ENCODE data around the gene CYTH1. TPM values are rescaled to one million over a fixed set of nuclear protein-coding genes. Genes with fewer than 3 reads are reported as not detected.

Gene CYTH1
- total RNA-seq, 4 donors from 2014 or later = 103 to 156 (median 142) TPM

- Histone ChIP-seq H3K4me3 (peak overlapping the region; percentile 9 to 62 (median 54)), H3K27ac (peak overlapping the region; percentile 90 to 95 (median 92)), H3K36me3 (no peaks in the 10 kb centered on the region), H3K27me3 (no peaks in the 10 kb centered on the region), H3K9me3 (no peaks in the 10 kb centered on the region), H3K4me1 (peaks cover 28 to 57% (median 33%) of the 10 kb centered on the region in 4 donors)
- DNase-seq = no peak
- in situ Hi-C loops (cut with MboI; ENCODE audit: low pct_ligation_motif_present in 1 of 4, low pct_unique_long_range_greater_than_20kb in 1 of 4, low sequenced_read_pairs in 3 of 4) (no loop called here), intact Hi-C loops (cut with DNase I; ENCODE audit: low total_unique reads) (no loop called here)
- 29 to 34% methylated on average over 4 to 16 of the region's 16 CpGs for WGBS, 2 donors (ENCODE audit: low coverage in 1 of 2)
- TF ChIP-seq EP300 (IDR thresholded peaks at IDR 0.05; ENCODE audit: low read depth) = no peak
- TF ChIP-seq POLR2A (IDR thresholded peaks at IDR 0.05) = no peak
- no peak for TF ChIP-seq POLR2AphosphoS5 (IDR thresholded peaks at IDR 0.05)
- TF ChIP-seq, protein P1, sequence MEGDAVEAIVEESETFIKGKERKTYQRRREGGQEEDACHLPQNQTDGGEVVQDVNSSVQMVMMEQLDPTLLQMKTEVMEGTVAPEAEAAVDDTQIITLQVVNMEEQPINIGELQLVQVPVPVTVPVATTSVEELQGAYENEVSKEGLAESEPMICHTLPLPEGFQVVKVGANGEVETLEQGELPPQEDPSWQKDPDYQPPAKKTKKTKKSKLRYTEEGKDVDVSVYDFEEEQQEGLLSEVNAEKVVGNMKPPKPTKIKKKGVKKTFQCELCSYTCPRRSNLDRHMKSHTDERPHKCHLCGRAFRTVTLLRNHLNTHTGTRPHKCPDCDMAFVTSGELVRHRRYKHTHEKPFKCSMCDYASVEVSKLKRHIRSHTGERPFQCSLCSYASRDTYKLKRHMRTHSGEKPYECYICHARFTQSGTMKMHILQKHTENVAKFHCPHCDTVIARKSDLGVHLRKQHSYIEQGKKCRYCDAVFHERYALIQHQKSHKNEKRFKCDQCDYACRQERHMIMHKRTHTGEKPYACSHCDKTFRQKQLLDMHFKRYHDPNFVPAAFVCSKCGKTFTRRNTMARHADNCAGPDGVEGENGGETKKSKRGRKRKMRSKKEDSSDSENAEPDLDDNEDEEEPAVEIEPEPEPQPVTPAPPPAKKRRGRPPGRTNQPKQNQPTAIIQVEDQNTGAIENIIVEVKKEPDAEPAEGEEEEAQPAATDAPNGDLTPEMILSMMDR (IDR thresholded peaks at IDR 0.05) = no peak
Observed at GRCh38 chr17:78734793-78735641, 47.1 kb downstream of the CYTH1 start.

- peaks cover 28 to 56% (median 34%) of the 10 kb centered on the region in 4 donors for H3K4me1 ChIP-seq
- WGBS, 2 donors (ENCODE audit: low coverage in 1 of 2) = 78 to 83% methylated on average over 1 of the region's 1 CpG
- H3K9me3 ChIP-seq = no peaks in the 10 kb centered on the region
- TF ChIP-seq POLR2A (IDR thresholded peaks at IDR 0.05) = no peak
- TF ChIP-seq EP300 (IDR thresholded peaks at IDR 0.05; ENCODE audit: low read depth) = no peak
- TF ChIP-seq, protein P1 (IDR thresholded peaks at IDR 0.05) = no peak
- no peak for TF ChIP-seq POLR2AphosphoS5 (IDR thresholded peaks at IDR 0.05)
- in situ Hi-C loops (cut with MboI; ENCODE audit: low pct_ligation_motif_present in 1 of 4, low pct_unique_long_range_greater_than_20kb in 1 of 4, low sequenced_read_pairs in 3 of 4) = no loop called here
- intact Hi-C loops (cut with DNase I; ENCODE audit: low total_unique reads) = no loop called here
- no peaks in the 10 kb centered on the region for H3K27me3 ChIP-seq
- H3K36me3 ChIP-seq = no peaks in the 10 kb centered on the region
- DNase-seq = no peak
- H3K27ac ChIP-seq = no peak overlapping the region
- H3K4me3 ChIP-seq = no peak overlapping the region
Observed at GRCh38 chr17:78732354-78732753, 49.7 kb downstream of the CYTH1 start.

DNA sequence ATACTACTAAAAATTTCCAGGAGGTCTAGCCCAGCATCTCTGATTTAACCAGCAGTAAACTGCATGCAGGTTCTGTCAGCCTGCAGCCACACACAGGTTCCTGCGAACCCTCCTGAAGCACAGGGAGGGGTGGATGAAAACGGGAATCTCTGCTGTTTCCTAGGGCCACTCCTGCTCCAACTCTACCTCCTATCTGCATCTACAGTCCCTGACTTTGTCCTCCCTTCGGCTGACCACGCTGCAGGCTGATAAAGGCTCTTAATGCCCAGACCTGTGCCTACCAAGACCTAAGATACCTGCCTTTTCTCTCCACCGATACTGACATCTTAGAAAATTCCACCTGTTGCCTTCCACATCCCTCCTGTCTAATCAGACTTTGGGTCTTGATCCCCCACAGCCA lies 50.2 kb downstream of the CYTH1 start:
- no peaks in the 10 kb centered on the region for H3K27me3 ChIP-seq
- peaks cover 24 to 52% (median 30%) of the 10 kb centered on the region in 4 donors for H3K4me1 ChIP-seq
- intact Hi-C loops (cut with DNase I; ENCODE audit: low total_unique reads) = no loop called here
- H3K9me3 ChIP-seq = no peaks in the 10 kb centered on the region
- in situ Hi-C loops (cut with MboI; ENCODE audit: low pct_ligation_motif_present in 1 of 4, low pct_unique_long_range_greater_than_20kb in 1 of 4, low sequenced_read_pairs in 3 of 4) = no loop called here
- H3K4me3 ChIP-seq = no peak overlapping the region
- WGBS, 2 donors (ENCODE audit: low coverage in 1 of 2) = 70 to 77% methylated on average over 2 to 5 of the region's 5 CpGs
- H3K36me3 ChIP-seq = no peaks in the 10 kb centered on the region
- H3K27ac ChIP-seq = no peak overlapping the region
- DNase-seq = no peak
- TF ChIP-seq, protein P1 (IDR thresholded peaks at IDR 0.05) = no peak
- TF ChIP-seq POLR2A (IDR thresholded peaks at IDR 0.05) (no peak), EP300 (IDR thresholded peaks at IDR 0.05; ENCODE audit: low read depth) (no peak), POLR2AphosphoS5 (IDR thresholded peaks at IDR 0.05) (no peak)

- Histone ChIP-seq H3K27me3 (no peaks in the 10 kb centered on the region), H3K4me3 (no peak overlapping the region), H3K27ac (no peak overlapping the region), H3K4me1 (peaks cover 20 to 55% (median 26%) of the 10 kb centered on the region in 4 donors), H3K9me3 (no peaks in the 10 kb centered on the region), H3K36me3 (no peaks in the 10 kb centered on the region)
- WGBS, 2 donors (ENCODE audit: low coverage in 1 of 2) = 62 to 75% methylated on average over 1 of the region's 1 CpG
- no peak for DNase-seq
- in situ Hi-C loops (cut with MboI; ENCODE audit: low pct_ligation_motif_present in 1 of 4, low pct_unique_long_range_greater_than_20kb in 1 of 4, low sequenced_read_pairs in 3 of 4) (no loop called here), intact Hi-C loops (cut with DNase I; ENCODE audit: low total_unique reads) (no loop called here)
- TF ChIP-seq EP300 (IDR thresholded peaks at IDR 0.05; ENCODE audit: low read depth) = no peak
- no peak for TF ChIP-seq POLR2AphosphoS5 (IDR thresholded peaks at IDR 0.05)
- no peak for TF ChIP-seq POLR2A (IDR thresholded peaks at IDR 0.05)
- TF ChIP-seq, protein P1 (IDR thresholded peaks at IDR 0.05) = no peak
Observed at GRCh38 chr17:78729641-78730040, 52.4 kb downstream of the CYTH1 start.
